Cortex of kidney (tissue), 1 donor: ENCODE measurements around the gene GTPBP8.

Source experiments
- DNase-seq: peaks from one replicate; lab custom pipeline; 2025; lab: John Stamatoyannopoulos, UW

The GTPBP8 gene

DNA sequence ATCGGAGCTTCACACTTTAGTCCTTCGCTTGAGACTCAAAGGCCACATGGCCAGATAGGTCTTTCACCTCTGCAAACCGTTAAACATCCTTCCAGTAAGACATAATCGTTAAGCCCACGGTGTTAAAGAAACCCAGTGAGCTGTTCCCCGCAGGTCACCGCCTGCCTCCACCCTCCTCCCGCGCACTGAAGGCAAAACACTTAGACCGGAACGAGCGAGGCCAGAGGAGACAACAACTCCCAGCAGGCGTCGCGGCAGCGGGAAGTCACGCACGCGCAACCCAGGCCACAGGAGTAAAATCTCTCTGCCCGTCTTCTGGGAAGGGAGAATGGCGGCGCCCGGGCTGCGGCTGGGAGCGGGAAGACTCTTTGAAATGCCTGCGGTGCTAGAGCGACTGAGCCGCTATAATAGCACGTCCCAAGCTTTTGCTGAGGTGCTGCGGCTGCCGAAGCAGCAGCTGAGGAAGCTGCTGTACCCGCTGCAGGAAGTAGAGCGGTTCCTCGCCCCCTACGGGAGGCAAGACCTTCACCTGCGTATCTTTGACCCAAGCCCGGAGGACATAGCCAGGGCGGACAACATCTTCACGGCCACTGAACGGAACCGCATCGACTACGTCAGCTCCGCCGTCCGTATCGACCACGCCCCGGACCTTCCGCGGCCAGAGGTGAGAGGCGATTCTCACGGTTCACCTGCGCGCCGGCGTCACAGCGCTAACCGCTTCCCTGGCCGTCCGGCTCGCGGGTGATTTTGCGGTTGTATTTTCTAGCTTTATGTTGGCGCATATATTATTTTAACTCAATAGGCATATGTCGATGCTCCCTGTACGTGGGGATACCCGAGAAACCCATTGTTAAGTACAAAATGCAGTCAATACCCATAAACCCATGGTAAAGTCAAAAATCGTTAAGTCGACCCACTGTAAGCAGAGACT, at the start of gene GTPBP8:
Gene GTPBP8, plus strand, starts transcription at position 313 of the 931 bp plus-strand sequence. Its CDS starts 16 bp downstream, at position 329.
- peak; percentile 20 for DNase-seq

DNA sequence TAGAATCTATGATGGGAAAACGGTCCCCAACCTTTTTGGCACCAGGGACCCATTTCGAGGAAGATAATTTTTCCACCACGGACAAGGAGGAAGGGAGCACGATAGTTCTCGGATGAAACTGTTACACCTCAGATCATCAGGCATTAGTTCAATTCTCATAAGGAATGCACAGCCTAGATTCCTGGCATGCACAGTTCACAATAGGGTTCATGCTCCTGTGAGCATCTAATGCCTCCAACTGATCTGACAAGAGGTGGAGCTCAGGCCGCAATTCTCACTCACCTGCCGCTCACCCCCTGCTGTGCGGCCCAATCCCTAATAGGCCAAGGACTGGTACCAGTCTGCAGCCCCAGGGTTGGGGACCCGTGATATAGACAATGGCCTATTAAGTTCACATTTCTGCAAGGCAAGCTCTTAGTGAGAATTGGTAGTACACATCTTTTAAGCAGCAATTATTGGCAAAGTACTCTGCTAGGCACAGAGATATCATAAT, 42.4 kb upstream of the GTPBP8 start:
- no peak for DNase-seq

DNA sequence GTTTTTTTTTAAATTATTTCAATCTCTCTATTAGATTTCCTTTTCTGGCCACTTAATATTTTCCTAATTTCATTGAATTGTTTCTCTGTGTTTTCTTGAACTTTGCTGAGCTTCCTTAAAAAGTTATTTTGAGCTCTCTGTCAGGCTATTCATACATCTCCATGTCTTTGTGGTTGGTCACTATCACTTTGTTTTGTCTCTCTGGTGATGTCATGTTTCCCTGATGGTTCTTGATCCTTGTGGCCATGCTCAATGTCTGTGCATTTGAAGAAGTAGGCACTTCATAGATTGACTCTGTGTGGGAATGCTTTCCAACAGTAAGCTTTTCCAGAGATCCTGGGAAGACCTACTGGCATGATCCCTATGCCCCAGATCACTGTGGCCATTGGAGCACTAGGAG, 34.4 kb upstream of the GTPBP8 start:
- DNase-seq = no peak

DNA sequence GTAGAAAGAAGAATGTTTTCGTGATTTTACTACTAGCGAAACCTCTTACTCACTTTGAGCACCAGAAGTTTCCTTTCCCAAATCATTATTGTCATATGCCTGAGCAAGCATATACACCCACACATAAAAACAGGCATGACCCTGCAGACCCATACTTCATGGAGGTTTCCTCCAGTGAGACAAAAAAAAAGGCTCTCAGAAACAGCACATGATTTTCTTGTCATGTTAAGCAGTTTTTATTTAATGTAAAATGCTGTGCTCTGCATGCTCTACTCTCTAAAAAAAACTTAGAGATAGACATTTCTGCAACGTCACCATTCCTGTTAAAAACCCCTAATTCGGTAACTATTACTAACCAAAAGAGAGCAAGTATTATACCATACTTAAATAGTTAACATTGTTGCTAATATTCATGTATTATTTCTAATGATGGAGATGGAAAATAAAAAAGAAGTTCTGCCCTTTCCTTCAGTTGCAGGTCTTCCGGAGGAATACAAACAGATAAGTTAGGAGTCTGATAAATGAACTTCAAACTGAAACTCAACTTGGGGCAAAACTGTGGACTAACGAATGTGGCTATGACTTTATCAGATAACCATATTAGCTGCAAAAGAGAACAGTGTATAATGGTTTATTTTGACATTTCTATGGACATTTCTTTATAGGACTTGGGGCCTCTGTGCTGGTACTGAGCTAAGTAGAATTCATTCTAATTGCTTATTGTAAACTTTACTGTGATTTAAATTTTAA, 31.8 kb upstream of the GTPBP8 start:
- no peak for DNase-seq

DNA sequence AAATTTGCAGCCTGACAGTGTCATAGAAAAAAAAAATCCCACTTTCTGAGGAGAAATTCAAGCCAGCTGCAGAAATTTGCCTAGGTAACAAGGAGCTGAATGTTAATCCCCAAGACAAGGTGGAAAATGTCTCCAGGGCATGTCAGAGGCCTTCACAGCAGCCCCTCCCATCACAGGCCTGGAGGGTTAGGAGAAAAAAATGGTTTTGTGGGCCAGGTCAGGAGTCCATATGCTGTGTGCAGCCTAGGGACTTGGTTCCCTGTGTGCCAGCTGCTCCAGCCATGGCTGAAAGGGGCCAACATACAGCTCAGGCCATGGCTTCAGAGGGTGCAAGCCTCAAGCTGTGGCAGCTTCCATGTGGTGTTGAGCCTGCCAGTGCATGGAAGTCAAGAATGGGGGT, 27.1 kb upstream of the GTPBP8 start:
- DNase-seq = no peak

DNA sequence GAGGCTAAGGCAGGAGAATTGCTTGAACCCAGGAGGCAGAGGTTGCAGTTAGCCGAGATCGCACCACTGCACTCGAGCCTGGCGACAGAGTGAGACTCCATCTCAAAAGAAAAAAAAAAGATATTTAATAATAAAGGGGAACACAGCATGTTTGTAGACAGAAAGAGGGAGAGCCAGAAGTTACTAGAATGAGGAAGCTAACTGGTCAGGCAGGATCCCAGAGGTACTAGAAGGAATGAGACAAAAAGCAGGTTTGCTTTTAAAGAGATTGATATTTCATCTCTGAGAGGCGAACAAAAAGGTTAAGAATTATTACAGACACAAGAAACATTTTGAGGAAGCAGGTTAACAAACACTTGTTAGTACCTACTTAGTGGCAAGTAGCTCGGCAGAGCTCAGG, 25.1 kb upstream of the GTPBP8 start:
- no peak for DNase-seq

DNA sequence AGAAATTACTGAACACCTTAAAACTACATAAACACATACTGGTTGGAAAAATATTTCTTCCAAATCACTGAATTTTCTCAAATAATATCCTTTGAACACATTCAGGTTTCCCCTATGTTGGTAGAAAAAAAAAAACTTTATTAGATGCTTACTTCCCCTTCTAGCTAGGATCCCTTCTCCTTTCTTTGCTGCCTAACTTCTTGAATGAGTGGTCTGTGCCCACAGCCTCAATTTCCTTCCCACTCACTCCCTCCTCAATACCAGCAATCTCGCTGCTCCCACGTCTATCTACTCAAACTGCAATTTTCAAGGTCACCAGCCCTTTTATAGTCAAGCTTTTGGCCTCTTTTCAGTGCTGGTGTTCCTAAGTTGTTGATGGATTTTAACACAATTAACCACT, 24.2 kb upstream of the GTPBP8 start:
- no peak for DNase-seq

DNA sequence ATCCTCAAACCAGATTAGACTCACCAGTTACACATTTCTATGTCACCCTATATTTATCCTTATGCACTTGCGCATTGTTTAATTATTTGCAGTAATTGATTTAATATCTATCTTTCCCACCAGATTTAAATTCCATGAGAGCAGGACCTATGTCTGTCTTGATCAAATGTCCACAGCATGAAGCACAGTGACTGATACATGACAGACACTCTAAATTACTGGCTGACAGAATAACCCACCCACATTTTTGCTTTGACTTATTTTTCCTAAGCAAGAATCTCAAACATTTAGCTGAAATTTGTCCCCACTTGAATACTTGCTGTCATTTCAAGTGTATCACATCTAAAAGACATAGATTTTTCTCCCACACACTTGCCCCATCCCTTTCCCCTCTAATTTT, 23.4 kb upstream of the GTPBP8 start:
- DNase-seq = no peak

DNA sequence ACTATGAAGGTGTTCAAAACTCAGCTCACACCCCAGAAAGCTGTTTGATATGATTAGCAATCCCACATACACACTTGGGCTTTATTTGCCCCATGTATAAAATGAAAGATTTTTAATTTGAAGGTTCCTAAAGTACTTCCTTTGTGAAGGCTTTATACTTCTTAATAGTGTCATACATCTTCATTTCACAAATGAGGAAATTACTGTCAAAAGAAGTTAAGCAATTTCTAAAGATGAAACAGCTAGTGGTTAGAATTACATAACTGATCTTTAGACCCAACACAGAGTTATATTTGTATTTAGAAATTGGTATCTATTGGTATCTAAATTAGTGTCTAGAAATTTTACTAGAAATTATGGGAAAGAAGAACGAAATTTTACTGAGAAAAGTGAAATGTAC, 23.0 kb upstream of the GTPBP8 start:
- no peak for DNase-seq

DNA sequence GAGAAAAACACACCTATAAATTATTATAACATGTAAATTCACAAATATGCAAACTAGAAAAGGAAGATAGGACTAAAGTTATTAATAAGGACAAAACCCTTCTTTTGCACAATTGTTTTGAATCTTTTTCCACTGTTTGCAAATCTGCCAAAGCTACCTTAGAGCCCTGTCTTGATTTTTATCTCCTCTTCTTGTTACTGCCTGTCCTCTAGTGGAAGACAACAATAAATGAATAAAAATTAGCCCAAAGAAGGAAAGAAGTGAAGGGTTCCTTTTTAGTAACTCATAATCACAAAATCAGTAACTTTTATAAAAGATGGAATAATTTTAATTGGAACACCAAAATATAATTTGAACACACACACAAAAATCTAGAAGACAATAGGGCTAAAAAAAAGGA, 18.6 kb upstream of the GTPBP8 start:
- no peak for DNase-seq

DNA sequence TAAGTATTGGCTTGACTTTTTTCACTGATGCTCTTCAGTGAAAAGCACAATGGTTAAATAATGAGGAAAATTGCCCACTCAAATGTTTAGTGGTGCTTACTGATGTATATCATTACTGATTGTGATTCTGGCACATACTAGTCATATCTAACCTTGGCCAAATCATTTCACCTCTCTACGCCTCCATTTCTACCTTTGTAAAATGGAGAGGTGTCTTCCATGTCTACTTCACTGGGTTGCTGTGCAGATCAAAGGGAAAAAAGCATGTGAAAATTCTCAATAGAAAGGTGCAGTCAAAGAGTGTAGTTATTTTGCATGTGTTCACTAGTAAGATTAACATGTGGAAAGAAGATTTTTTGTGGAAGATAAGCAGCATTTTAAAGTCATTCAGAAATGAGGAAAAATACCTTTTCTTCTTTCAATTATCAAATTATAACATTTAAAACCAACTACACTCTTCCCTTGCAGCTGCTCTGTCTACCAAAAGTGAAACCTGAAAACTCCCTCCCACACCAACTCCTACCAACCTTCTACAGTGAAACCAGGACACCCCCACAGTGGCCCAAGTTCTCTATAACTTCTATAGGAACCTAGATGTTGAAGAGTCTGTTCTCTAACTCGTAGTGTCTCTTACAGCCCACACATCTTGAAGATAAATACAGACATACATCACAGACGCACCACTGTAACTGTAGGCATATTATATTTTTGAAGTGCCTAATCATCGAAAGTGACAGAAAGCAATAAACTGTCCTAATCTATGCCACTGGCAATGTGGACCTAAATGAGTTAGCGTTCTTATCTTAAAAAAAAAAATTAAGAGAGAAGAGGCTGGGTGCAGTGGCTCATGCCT, 17.2 kb upstream of the GTPBP8 start:
- DNase-seq = no peak

DNA sequence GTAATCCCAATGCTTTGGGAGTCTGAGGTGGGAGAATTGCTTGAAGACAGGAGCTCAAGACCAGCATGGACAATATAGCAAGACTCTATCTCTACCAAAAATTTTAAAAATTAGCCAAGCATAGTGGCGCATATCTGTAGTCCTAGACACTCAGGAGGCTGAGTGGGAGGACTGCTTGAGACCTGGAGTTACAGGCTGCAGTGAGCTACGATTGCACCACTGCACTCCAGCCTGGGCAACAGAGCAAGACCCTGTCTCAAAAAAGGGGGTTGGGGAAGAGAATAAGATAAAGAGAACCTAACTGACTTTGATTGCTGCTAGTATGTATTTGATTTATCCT, 16.6 kb upstream of the GTPBP8 start:
- no peak for DNase-seq

DNA sequence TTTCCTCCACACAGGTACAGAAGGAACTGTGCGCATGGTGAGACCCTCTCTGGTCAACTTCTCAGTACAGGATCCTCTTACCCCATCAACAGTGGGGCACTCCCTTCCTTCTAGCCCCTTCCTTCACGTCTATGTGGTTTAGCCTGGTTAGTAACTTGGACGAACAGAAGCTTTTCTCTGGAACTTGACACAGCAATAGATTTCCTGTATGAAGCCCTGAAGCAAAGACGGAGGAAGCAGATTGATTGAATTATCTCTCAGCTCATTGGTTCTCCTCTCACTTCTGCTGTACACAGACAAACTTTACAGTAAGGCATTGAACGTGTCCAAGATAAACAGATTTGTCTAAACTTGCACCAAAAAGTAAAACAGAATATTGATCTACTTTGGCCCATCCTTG, 15.9 kb upstream of the GTPBP8 start, which contains the start of gene CD200R1:
Gene CD200R1, minus strand, starts transcription at position 210 of the 400 bp plus-strand sequence. CDS start 246 bp downstream, outside the sequence.
- no peak for DNase-seq

DNA sequence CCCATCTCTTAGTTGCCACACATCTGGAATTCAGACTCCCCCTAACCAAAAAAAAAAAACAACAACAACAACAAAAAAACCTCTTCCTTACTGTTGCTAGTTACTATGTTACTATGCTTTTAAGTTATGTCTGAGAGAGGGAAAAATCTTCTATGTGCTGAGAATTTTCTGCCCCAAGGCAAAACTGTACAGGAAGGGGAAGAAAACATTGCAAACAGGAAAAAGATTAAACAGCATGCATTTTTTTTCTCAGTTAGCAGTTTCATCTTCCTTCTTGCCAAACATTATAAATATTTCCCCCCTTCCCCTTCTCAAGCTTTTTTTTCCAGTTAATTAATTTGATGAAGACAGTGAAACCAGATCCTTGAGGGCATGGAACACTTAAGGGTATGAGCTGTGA, 14.8 kb upstream of the GTPBP8 start:
- no peak for DNase-seq

DNA sequence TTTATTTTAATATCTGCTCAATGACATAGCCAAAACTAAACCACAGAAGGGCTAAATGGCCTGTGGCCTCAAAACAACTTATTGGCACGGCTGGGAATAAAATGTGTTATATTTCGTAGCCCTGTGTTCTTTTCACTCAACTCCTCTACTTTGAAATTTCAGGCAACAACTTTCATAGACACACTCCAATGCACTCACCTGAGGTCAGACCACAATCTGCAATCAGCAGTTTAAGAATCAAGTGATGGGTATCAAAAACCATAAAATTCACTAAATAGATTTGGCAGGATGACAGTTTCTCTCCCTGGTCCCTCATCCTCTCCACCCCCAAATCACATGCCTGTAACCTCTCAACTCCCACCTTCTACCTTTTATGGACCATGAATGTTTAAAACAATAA, 13.8 kb upstream of the GTPBP8 start:
- DNase-seq = no peak

DNA sequence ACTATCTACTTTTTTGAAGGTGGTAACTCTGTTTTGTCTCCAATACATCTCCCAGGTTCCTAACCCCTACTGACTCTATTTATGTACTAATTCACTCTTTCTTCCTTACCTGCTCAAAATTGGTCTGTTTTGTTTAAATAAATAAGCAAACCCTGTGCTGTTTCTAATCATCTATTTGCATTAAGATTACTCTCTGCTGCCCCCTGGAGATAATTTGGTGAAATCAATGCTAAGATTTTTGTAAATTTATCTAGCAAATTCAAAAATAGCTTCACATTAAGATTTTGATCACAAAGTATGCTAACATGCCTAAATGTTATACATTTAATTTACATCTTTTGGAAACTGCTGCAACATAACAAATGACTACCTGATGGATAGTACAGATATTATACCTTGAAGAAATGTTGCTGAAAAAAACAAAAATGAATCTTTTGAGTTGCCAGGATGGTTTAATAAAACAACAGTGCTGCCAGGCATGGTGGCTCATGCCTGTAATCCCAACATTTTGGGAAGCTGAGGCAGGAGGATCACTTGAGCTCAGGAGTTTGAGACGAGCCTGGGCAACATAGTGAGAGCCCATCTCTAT, 11.4 kb upstream of the GTPBP8 start:
- DNase-seq = no peak

DNA sequence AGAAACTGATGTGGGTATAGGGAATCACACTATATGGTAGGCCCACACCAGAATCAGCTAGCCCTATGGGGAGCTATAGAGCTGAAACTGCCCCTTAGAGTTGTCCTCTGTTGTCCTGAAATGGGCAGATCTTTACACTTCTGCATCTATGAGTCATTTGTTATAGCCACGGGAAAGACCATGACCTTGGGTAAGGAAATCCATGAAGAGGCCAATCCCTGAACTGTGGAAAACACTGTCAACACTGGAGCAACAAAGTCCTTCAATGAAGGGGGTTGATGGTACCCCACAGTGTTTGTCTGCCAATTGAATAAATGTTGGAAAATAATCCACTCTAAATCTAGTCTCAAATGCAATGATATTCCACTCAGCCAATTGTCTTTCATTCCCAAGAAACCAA, 10.7 kb upstream of the GTPBP8 start:
- DNase-seq = no peak

DNA sequence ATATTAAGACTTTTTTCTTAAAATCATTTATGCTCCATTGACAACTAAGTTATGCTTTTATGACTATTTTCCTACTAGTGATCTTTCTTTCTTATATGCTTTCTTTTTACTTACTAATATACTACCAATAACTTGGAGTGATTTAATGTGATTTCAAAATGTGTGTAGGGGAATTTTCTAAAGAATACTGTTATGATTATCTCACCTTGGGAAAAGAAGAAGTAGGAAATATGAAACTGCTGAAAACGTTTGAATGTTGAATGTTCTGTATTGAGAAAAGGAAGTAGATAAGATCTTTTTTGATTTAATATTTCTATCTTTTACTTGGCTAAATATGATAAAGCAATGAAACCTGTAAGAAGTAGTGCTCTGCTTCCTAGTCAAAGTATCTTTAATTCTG, 8.1 kb upstream of the GTPBP8 start:
- DNase-seq = no peak

DNA sequence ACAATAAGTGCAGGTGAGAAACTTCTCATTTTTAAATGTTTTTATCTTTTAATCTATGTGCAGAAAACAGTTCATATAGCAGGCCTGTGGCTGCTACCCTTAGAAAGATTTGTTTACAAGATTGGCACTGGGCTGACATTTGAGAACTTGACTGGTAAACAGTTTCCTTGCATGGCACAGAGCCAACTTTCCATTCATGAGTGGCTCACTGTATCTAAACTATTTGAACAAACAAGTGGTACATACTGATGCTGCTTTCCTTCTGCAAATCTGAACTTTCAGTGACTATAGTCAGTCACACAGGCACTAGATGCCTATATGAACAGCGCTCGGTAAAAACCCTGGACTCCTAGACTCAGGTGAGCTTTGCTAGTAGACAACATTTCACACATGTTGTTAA, 6.3 kb upstream of the GTPBP8 start:
- DNase-seq = no peak

DNA sequence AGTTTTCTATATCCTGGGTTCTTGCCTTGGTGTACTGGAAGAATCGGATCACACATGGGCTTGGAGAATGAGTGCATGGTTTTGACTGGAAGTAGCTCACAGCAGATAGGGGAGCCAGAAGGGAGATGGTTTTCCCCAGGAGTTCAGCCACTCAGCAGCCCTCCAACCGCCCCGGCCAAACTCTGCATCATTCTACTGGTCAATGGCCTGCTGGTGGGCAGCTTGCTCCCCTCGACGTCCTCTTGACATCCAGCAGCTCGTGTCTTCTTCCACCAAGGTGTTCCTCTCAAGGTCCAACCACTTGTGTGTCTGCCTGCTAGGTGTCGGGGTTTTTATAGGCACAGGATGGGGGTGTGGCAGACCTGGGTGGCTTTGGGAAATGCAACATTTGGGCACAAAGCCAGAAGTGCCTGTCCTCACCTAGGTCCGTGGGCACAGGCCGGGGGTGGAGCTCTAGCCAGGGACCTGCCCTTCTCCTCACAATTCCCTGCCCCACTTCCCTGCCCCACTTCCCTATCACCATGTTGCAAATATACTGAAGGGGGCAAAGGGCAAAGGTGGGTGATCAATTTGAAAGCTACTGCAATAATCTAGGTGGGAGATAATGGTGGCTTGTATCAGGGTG, 3.0 kb upstream of the GTPBP8 start:
- DNase-seq = no peak

DNA sequence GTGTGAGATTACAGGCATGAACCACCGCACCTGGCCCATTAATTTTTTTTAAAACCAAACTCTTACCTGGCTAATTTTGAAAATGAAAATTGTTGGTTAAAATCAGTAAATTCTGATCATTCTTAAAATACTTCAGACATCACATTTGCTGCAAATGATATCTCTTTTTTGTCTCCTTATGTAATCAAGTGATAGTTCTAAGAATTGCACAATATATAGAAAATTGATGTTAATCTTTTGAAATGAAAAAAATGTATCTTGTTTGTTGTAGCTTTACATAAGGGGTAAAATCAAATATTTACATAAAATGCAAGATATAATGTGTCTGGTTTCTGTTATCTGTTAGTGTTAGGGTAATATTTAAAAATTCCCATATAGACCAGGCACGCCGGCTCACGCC, 5.0 kb downstream of the GTPBP8 start:
- no peak for DNase-seq
